ENCODE results near the gene COL13A1. TPM values are rescaled to one million over a fixed set of nuclear protein-coding genes. Genes with fewer than 3 reads are reported as not detected.

COL13A1 gene
- total RNA-seq, 1 donor from 2014 or later, result 0.86 TPM

GRCh38 chr10:69842882-69843281 lies 41.2 kb downstream of the COL13A1 start:
- peaks cover 50% of the 10 kb centered on the region for H3K4me1 ChIP-seq (ENCODE audit: insufficient read depth, low read length)
- no peaks in the 10 kb centered on the region for H3K9me3 ChIP-seq (ENCODE audit: insufficient read depth, low read depth, low read length)
- H3K79me2 ChIP-seq (ENCODE audit: insufficient read depth, low read length), result no peaks in the 10 kb centered on the region
- no peak overlapping the region for H3K27ac ChIP-seq (ENCODE audit: low read depth, low read length)
- DNase-seq (ENCODE audit: low read depth) (no peak), FAIRE-seq (no peak)
- Mint-ChIP-seq H3K4me1 (ENCODE audit: low read depth, unreplicated experiment) (peaks cover 32% of the 10 kb centered on the region), H3K36me3 (ENCODE audit: low read depth, unreplicated experiment) (no peaks in the 10 kb centered on the region), H3K9me3 (ENCODE audit: unreplicated experiment) (no peaks in the 10 kb centered on the region), H3K4me3 (ENCODE audit: unreplicated experiment) (no peak overlapping the region), H3K27ac (ENCODE audit: unreplicated experiment) (no peak overlapping the region), H3K27me3 (ENCODE audit: low read depth, unreplicated experiment) (peaks cover 43% of the 10 kb centered on the region)
- no peaks in the 10 kb centered on the region for H3K27me3 ChIP-seq (ENCODE audit: insufficient read depth, low read length)
- H3K4me3 ChIP-seq (ENCODE audit: insufficient read depth, low read depth, low read length), result no peak overlapping the region
- no peak overlapping the region for H3K4me2 ChIP-seq (ENCODE audit: low read length)
- no peak overlapping the region for H3K9ac ChIP-seq (ENCODE audit: low read length)
- H3K36me3 ChIP-seq (ENCODE audit: insufficient read depth, low read length), result no peaks in the 10 kb centered on the region
- H4K20me1 ChIP-seq (ENCODE audit: insufficient read depth, low read length), result peaks cover 9% of the 10 kb centered on the region
- no peak overlapping the region for H2AFZ ChIP-seq (ENCODE audit: low read depth, low read length)
- TF ChIP-seq CTCF (IDR thresholded peaks at IDR 0.05; ENCODE audit: insufficient read depth, low read depth, low read length) (no peak), EZH2 (IDR thresholded peaks at IDR 0.05; ENCODE audit: insufficient read depth, low read length) (no peak)

GRCh38 chr10:69843923-69844322 lies 42.2 kb downstream of the COL13A1 start:
- Mint-ChIP-seq H3K9me3 (ENCODE audit: unreplicated experiment) (no peaks in the 10 kb centered on the region), H3K4me3 (ENCODE audit: unreplicated experiment) (no peak overlapping the region), H3K27ac (ENCODE audit: unreplicated experiment) (no peak overlapping the region), H3K36me3 (ENCODE audit: low read depth, unreplicated experiment) (no peaks in the 10 kb centered on the region), H3K4me1 (ENCODE audit: low read depth, unreplicated experiment) (peaks cover 33% of the 10 kb centered on the region), H3K27me3 (ENCODE audit: low read depth, unreplicated experiment) (peaks cover 45% of the 10 kb centered on the region)
- Histone ChIP-seq H3K9ac (ENCODE audit: low read length) (no peak overlapping the region), H3K9me3 (ENCODE audit: insufficient read depth, low read depth, low read length) (no peaks in the 10 kb centered on the region), H3K79me2 (ENCODE audit: insufficient read depth, low read length) (no peaks in the 10 kb centered on the region), H3K4me2 (ENCODE audit: low read length) (no peak overlapping the region), H3K4me1 (ENCODE audit: insufficient read depth, low read length) (peaks cover 48% of the 10 kb centered on the region), H3K4me3 (ENCODE audit: insufficient read depth, low read depth, low read length) (no peak overlapping the region), H2AFZ (ENCODE audit: low read depth, low read length) (no peak overlapping the region), H3K27me3 (ENCODE audit: insufficient read depth, low read length) (no peaks in the 10 kb centered on the region), H3K27ac (ENCODE audit: low read depth, low read length) (no peak overlapping the region), H4K20me1 (ENCODE audit: insufficient read depth, low read length) (peaks cover 9% of the 10 kb centered on the region), H3K36me3 (ENCODE audit: insufficient read depth, low read length) (no peaks in the 10 kb centered on the region)
- no peak for TF ChIP-seq CTCF (IDR thresholded peaks at IDR 0.05; ENCODE audit: insufficient read depth, low read depth, low read length)
- TF ChIP-seq EZH2 (IDR thresholded peaks at IDR 0.05; ENCODE audit: insufficient read depth, low read length), result no peak
- DNase-seq (ENCODE audit: low read depth) (no peak), FAIRE-seq (no peak)

- no peaks in the 10 kb centered on the region for H3K9me3 ChIP-seq (ENCODE audit: insufficient read depth, low read depth, low read length)
- Mint-ChIP-seq H3K27ac (ENCODE audit: unreplicated experiment) (no peak overlapping the region), H3K9me3 (ENCODE audit: unreplicated experiment) (no peaks in the 10 kb centered on the region), H3K36me3 (ENCODE audit: low read depth, unreplicated experiment) (no peaks in the 10 kb centered on the region), H3K4me3 (ENCODE audit: unreplicated experiment) (no peak overlapping the region), H3K4me1 (ENCODE audit: low read depth, unreplicated experiment) (peaks cover 26% of the 10 kb centered on the region), H3K27me3 (ENCODE audit: low read depth, unreplicated experiment) (peaks cover 46% of the 10 kb centered on the region)
- peaks cover 41% of the 10 kb centered on the region for H3K4me1 ChIP-seq (ENCODE audit: insufficient read depth, low read length)
- peaks cover 9% of the 10 kb centered on the region for H4K20me1 ChIP-seq (ENCODE audit: insufficient read depth, low read length)
- no peak for DNase-seq (ENCODE audit: low read depth)
- no peak overlapping the region for H3K27ac ChIP-seq (ENCODE audit: low read depth, low read length)
- H3K4me3 ChIP-seq (ENCODE audit: insufficient read depth, low read depth, low read length), result no peak overlapping the region
- FAIRE-seq, result no peak
- no peak overlapping the region for H2AFZ ChIP-seq (ENCODE audit: low read depth, low read length)
- H3K9ac ChIP-seq (ENCODE audit: low read length), result no peak overlapping the region
- no peaks in the 10 kb centered on the region for H3K27me3 ChIP-seq (ENCODE audit: insufficient read depth, low read length)
- TF ChIP-seq EZH2 (IDR thresholded peaks at IDR 0.05; ENCODE audit: insufficient read depth, low read length) (no peak), CTCF (IDR thresholded peaks at IDR 0.05; ENCODE audit: insufficient read depth, low read depth, low read length) (no peak)
- H3K36me3 ChIP-seq (ENCODE audit: insufficient read depth, low read length), result no peaks in the 10 kb centered on the region
- no peak overlapping the region for H3K4me2 ChIP-seq (ENCODE audit: low read length)
- H3K79me2 ChIP-seq (ENCODE audit: insufficient read depth, low read length), result no peaks in the 10 kb centered on the region
Measured at GRCh38 chr10:69844698-69845097, 43.0 kb downstream of the COL13A1 start.

Data from astrocyte (in vitro differentiated cells and primary cell).